K562 (cell line): ENCODE measurements around the gene DYRK4. TPM values are rescaled to one million over a fixed set of nuclear protein-coding genes. Genes with fewer than 3 reads are reported as not detected.

Experiments used
- BCOR ChIP-seq: fragments of 450-650 bp; IDR thresholded peaks from 2 replicates; pipeline ENCODE4 v1.6.1; 2016
- CGGBP1 ChIP-seq: fragments of 250-450 bp; sonication (Bioruptor Pico); IDR thresholded peaks from 2 replicates; pipeline ENCODE4 v1.9.0; 2021; ENCODE audit warnings: mild to moderate bottlenecking
- ELF1 ChIP-seq: fragments of 200-800 bp; sonication (Bioruptor generic); IDR thresholded peaks from 2 replicates; pipeline ENCODE4 v1.6.1; 2016; ENCODE audit warnings: missing genetic modification characterization, missing compliant biosample characterization
- HES1 ChIP-seq: fragments of 450-650 bp; IDR thresholded peaks from 2 replicates; pipeline ENCODE4 v1.6.1; 2016; ENCODE audit warnings: low read depth, mild to moderate bottlenecking, moderate library complexity
- HOXB6 ChIP-seq: fragments of 250-450 bp; sonication (Bioruptor Pico); IDR thresholded peaks from 2 replicates; pipeline ENCODE4 v1.5.1; 2022; ENCODE audit warnings: mild to moderate bottlenecking, borderline replicate concordance
- IFI16 ChIP-seq: fragments of 250-450 bp; sonication (Bioruptor Pico); IDR thresholded peaks from 2 replicates; pipeline ENCODE4 v2.1.2; 2022; ENCODE audit warnings: mild to moderate bottlenecking, inconsistent platforms
- MYC ChIP-seq, 2 experiments: fragments of 250-450 bp in 1 of 2; sonication (Bioruptor Pico) in 1 of 2; IDR thresholded peaks; 2 replicates each; pipeline versions ENCODE4 v1.5.1 to v1.6.1; 2012 to 2021; ENCODE audit warnings: low read depth in 2 of 2, borderline replicate concordance in 1 of 2, improper control_type of control experiment in 1 of 2, low read length in 1 of 2, mild to moderate bottlenecking in 1 of 2, moderate library complexity in 1 of 2
- NFE2 ChIP-seq: IDR thresholded peaks from 2 replicates; pipeline ENCODE4 v1.6.1; 2014; ENCODE audit warnings: antibody characterized with exemption, low read depth
- NR2C2 ChIP-seq, 2 experiments: fragments of 200-800 bp in 1 of 2; sonication (Bioruptor generic) in 1 of 2; sonication (generic) in 1 of 2; formaldehyde crosslinking in 1 of 2; IDR thresholded peaks; 2 replicates each; pipeline versions ENCODE4 v1.6.1 to v1.8.0; 2016 to 2022; ENCODE audit warnings: mild to moderate bottlenecking in 1 of 2, missing compliant biosample characterization in 1 of 2, missing genetic modification characterization in 1 of 2, missing genetic modification reagents in 1 of 2
- PBX2 ChIP-seq, 2 experiments: IDR thresholded peaks in 1 of 2; conservative IDR thresholded peaks in 1 of 2; 2 replicates each; pipeline ENCODE4 v1.6.1; 2016; ENCODE audit warnings: low read depth in 2 of 2, mild to moderate bottlenecking in 1 of 2, missing compliant biosample characterization in 1 of 2, missing genetic modification characterization in 1 of 2, moderate library complexity in 1 of 2
- PCBP1 ChIP-seq: fragments of 200-400 bp; formaldehyde crosslinking; IDR thresholded peaks from 2 replicates; pipeline ENCODE4 v1.6.1; 2018; ENCODE audit warnings: mild to moderate bottlenecking, low read depth, low read length; ENCODE audit not compliant: poor library complexity, severe bottlenecking
- POLR2AphosphoS5 ChIP-seq: IDR thresholded peaks from 2 replicates; pipeline ENCODE4 v1.6.1; 2011; ENCODE audit warnings: mild to moderate bottlenecking, low read depth, low read length, moderate library complexity; ENCODE audit not compliant: control insufficient read depth, insufficient read depth
- POLR3A ChIP-seq: IDR thresholded peaks from 2 replicates; pipeline ENCODE4 v1.6.1; 2011; ENCODE audit warnings: borderline replicate concordance, mild to moderate bottlenecking, moderate library complexity; ENCODE audit not compliant: insufficient read length, insufficient read depth; ENCODE audit errors: extremely low read depth
- RFX1 ChIP-seq: fragments of 450-650 bp; IDR thresholded peaks from 2 replicates; pipeline ENCODE4 v1.6.1; 2016; ENCODE audit warnings: mild to moderate bottlenecking, moderate library complexity
- SMARCE1 ChIP-seq: fragments of 450-650 bp; IDR thresholded peaks from 2 replicates; pipeline ENCODE4 v1.7.1; 2016; ENCODE audit warnings: mild to moderate bottlenecking
- SRSF7 ChIP-seq: fragments of 200-400 bp; formaldehyde crosslinking; optimal IDR thresholded peaks from 2 replicates; pipeline ENCODE3; 2017; ENCODE audit warnings: mild to moderate bottlenecking, low read depth, low read length
- STAT6 ChIP-seq: sonication (generic); formaldehyde crosslinking; IDR thresholded peaks from 2 replicates; pipeline ENCODE4 v1.8.1; 2023; ENCODE audit warnings: mild to moderate bottlenecking, missing genetic modification reagents
- ZNF174 ChIP-seq: fragments of 250-450 bp; sonication (Bioruptor Pico); IDR thresholded peaks from 2 replicates; pipeline ENCODE4 v1.4.0; 2020; ENCODE audit warnings: mild to moderate bottlenecking
- ZNF347 ChIP-seq: fragments of 450-650 bp; formaldehyde crosslinking; IDR thresholded peaks from 2 replicates; pipeline ENCODE4 v1.4.0; 2020; ENCODE audit warnings: low read depth, mild to moderate bottlenecking, moderate library complexity
- ZNF57 ChIP-seq: fragments of 450-650 bp; formaldehyde crosslinking; IDR thresholded peaks from 2 replicates; pipeline ENCODE4 v1.4.0; 2020; ENCODE audit warnings: mild to moderate bottlenecking, moderate library complexity
- ZNF785 ChIP-seq: fragments of 250-450 bp; sonication (Bioruptor Pico); IDR thresholded peaks from 2 replicates; pipeline ENCODE4 v1.4.0; 2020; ENCODE audit warnings: mild to moderate bottlenecking
- polyA plus RNA-seq, 8 experiments: library from polyadenylated mRNA; depleted of rRNA in 4 of 8; stranded (reverse) in 5 of 8; unstranded in 3 of 8; fragments of >200 nt; fragmentation: Nextera tagmentation in 2 of 8; fragmentation: Illumina TruSeq in 1 of 8; extraction: Ambion mirVana in 2 of 8; extraction: Trizol in 1 of 8; gene quantifications; 2 replicates each; pipeline versions ENCODE4 v1.2.1 to v1.2.3, GENCODE V29; 2011 to 2014; ENCODE audit warnings: inconsistent platforms in 1 of 8, missing spikeins in 1 of 8
- total RNA-seq, 7 experiments: library from RNA; depleted of rRNA in 6 of 7; stranded (reverse); fragments of >200 nt in 6 of 7; fragmentation: Illumina TruSeq in 2 of 7; extraction: Trizol in 2 of 7; gene quantifications; 2 replicates each; pipeline versions ENCODE4 v1.2.1 to v1.2.3, GENCODE V29; 2011 to 2021; ENCODE audit warnings: low replicate concordance in 1 of 7

Gene DYRK4
- total and polyA plus RNA-seq, 9 of the 15 experiments (the other 6 are each of a cell fraction or from before 2014, with no cell fraction given) = 13.4 to 37.4 (median 22.2) TPM

- no peak for TF ChIP-seq POLR3A
- TF ChIP-seq IFI16 (CRISPR knock-in tag) = no peak
- TF ChIP-seq SMARCE1 = no peak
- no peak for TF ChIP-seq ELF1 (tag)
- no peak for TF ChIP-seq ZNF785 (CRISPR knock-in tag)
- TF ChIP-seq ZNF174 (CRISPR knock-in tag) = no peak
- TF ChIP-seq MYC (IDR thresholded peaks at IDR 0.05; ENCODE audit: low read depth, low read length) = peak; percentile 58; the same call in 1 of the 2 replicates
- no peak for TF ChIP-seq MYC (CRISPR knock-in tag; IDR thresholded peaks at IDR 0.05; ENCODE audit: borderline replicate concordance, low read depth)
- TF ChIP-seq NFE2 = no peak
- TF ChIP-seq RFX1 = peak; percentile 91
- TF ChIP-seq POLR2AphosphoS5 = 0 out of 2 replicates have a peak, but pooled peaks have one; percentile 24
- TF ChIP-seq NR2C2 (CRISPR knock-in tag; IDR thresholded peaks at IDR 0.05) = no peak
- TF ChIP-seq NR2C2 (tag; IDR thresholded peaks at IDR 0.05) = peak; percentile 44; the same call in 1 of the 2 replicates
- TF ChIP-seq SRSF7 = no peak
- TF ChIP-seq ZNF347 (CRISPR knock-in tag) = no peak
- TF ChIP-seq CGGBP1 (CRISPR knock-in tag) = no peak
- no peak for TF ChIP-seq ZNF57 (CRISPR knock-in tag)
- TF ChIP-seq PCBP1 = no peak
- TF ChIP-seq PBX2 (CRISPR knock-in tag; IDR thresholded peaks at IDR 0.05; ENCODE audit: low read depth) = no peak
- no peak for TF ChIP-seq PBX2 (tag; conservative IDR thresholded peaks at IDR 0.05; ENCODE audit: low read depth)
- no peak for TF ChIP-seq HES1
- no peak for TF ChIP-seq HOXB6 (CRISPR knock-in tag)
- TF ChIP-seq BCOR = peak; percentile 9; the same call in 1 of the 2 replicates
- TF ChIP-seq STAT6 (CRISPR knock-in tag) = no peak
These were observed at the start of gene DYRK4 (continued) for GRCh38 chr12:4562034-4562657.
